Nephron progenitor cell (in vitro differentiated cells): ENCODE results near the gene CREBL2.
"Not testable (repeated sequence)": the region's sequence is repeated elsewhere in the genome, so short reads cannot be mapped to it uniquely, and the experiment has no call there.

Experiments used
- DNase-seq: peaks from one replicate; pipeline ENCODE4 v3.0.0; 2021
- H3K27ac Mint-ChIP-seq: 2 replicates; pipeline ENCODE4 v1.8.0; 2021; ENCODE audit warnings: mild to moderate bottlenecking, moderate library complexity, mixed read lengths
- H3K27me3 Mint-ChIP-seq: 2 replicates; pipeline ENCODE4 v1.8.0; 2021; ENCODE audit warnings: mild to moderate bottlenecking, low read depth, mixed read lengths; ENCODE audit not compliant: poor library complexity
- H3K36me3 Mint-ChIP-seq: 2 replicates; pipeline ENCODE4 v1.8.0; 2021; ENCODE audit warnings: low read depth, mixed read lengths
- H3K4me1 Mint-ChIP-seq: 2 replicates; pipeline ENCODE4 v1.8.0; 2021; ENCODE audit warnings: mixed read lengths
- H3K4me3 Mint-ChIP-seq: 2 replicates; pipeline ENCODE4 v1.8.0; 2021; ENCODE audit warnings: mild to moderate bottlenecking, moderate library complexity, mixed read lengths
- H3K9me3 Mint-ChIP-seq: 2 replicates; pipeline ENCODE4 v1.8.0; 2021; ENCODE audit warnings: mild to moderate bottlenecking, moderate library complexity, mixed read lengths
- CTCF ChIP-seq: fragments of 200-600 bp; sonication (generic); IDR thresholded peaks from 2 replicates; pipeline ENCODE4 v1.5.0; 2021; ENCODE audit warnings: antibody characterized with exemption

The CREBL2 gene

GRCh38 chr12:12641650-12642049, 30.0 kb downstream of the CREBL2 start:
- Mint-ChIP-seq H3K9me3 (peaks cover 23% of the 10 kb centered on the region), H3K4me3 (no peak overlapping the region), H3K36me3 (peaks cover 79% of the 10 kb centered on the region), H3K4me1 (peaks cover 28% of the 10 kb centered on the region), H3K27me3 (no peaks in the 10 kb centered on the region), H3K27ac (no peak overlapping the region)
- TF ChIP-seq CTCF: no peak
- DNase-seq: no peak

GRCh38 chr12:12642916-12643315, 31.2 kb downstream of the CREBL2 start:
- TF ChIP-seq CTCF: no peak
- peaks cover 3% of the 10 kb centered on the region for H3K27me3 Mint-ChIP-seq
- H3K9me3 Mint-ChIP-seq: peaks cover 36% of the 10 kb centered on the region
- peak overlapping the region; percentile 20 for H3K27ac Mint-ChIP-seq
- H3K4me3 Mint-ChIP-seq: no peak overlapping the region
- peaks cover 79% of the 10 kb centered on the region for H3K36me3 Mint-ChIP-seq
- H3K4me1 Mint-ChIP-seq: peaks cover 28% of the 10 kb centered on the region
- no peak for DNase-seq

- Mint-ChIP-seq H3K36me3 (peaks cover 71% of the 10 kb centered on the region), H3K27me3 (peaks cover 3% of the 10 kb centered on the region), H3K27ac (no peak overlapping the region), H3K9me3 (peaks cover 47% of the 10 kb centered on the region), H3K4me3 (no peak overlapping the region), H3K4me1 (peaks cover 28% of the 10 kb centered on the region)
- no peak for TF ChIP-seq CTCF
- DNase-seq: no peak
Measured at GRCh38 chr12:12645485-12645884, 33.8 kb downstream of the CREBL2 start.

- DNase-seq, H3K27ac Mint-ChIP-seq, H3K27me3 Mint-ChIP-seq, H3K4me3 Mint-ChIP-seq: not testable (repeated sequence)
- Mint-ChIP-seq H3K36me3 (peaks cover 67% of the 10 kb centered on the region), H3K9me3 (peaks cover 46% of the 10 kb centered on the region), H3K4me1 (peaks cover 28% of the 10 kb centered on the region)
Measured at GRCh38 chr12:12645968-12646367, 34.3 kb downstream of the CREBL2 start.

GRCh38 chr12:12646483-12647072, 34.9 kb downstream of the CREBL2 start:
- H3K36me3 Mint-ChIP-seq: peaks cover 63% of the 10 kb centered on the region
- H3K9me3 Mint-ChIP-seq: peaks cover 49% of the 10 kb centered on the region
- H3K4me3 Mint-ChIP-seq: no peak overlapping the region
- DNase-seq: no peak
- peaks cover 28% of the 10 kb centered on the region for H3K4me1 Mint-ChIP-seq
- TF ChIP-seq CTCF: no peak
- H3K27me3 Mint-ChIP-seq: peaks cover 3% of the 10 kb centered on the region
- H3K27ac Mint-ChIP-seq: no peak overlapping the region

- TF ChIP-seq CTCF: no peak
- H3K27me3 Mint-ChIP-seq: peaks cover 3% of the 10 kb centered on the region
- H3K4me3 Mint-ChIP-seq: no peak overlapping the region
- H3K4me1 Mint-ChIP-seq: peaks cover 22% of the 10 kb centered on the region
- H3K9me3 Mint-ChIP-seq: peaks cover 55% of the 10 kb centered on the region
- DNase-seq: no peak
- no peak overlapping the region for H3K27ac Mint-ChIP-seq
- peaks cover 50% of the 10 kb centered on the region for H3K36me3 Mint-ChIP-seq
Measured at GRCh38 chr12:12648284-12648683, 36.6 kb downstream of the CREBL2 start.
